Epithelial cell of proximal tubule (primary cell): ENCODE data around the gene ZNF132. TPM values are rescaled to one million over a fixed set of nuclear protein-coding genes. Genes with fewer than 3 reads are reported as not detected.
"Not testable (repeated sequence)": the region's sequence is repeated elsewhere in the genome, so short reads cannot be mapped to it uniquely, and the experiment has no call there.

Source experiments
- DNase-seq: peaks from one replicate; pipeline ENCODE4 v3.0.0-alpha.2; 2011; ENCODE audit warnings: low read depth
- H3K4me3 ChIP-seq: 2 replicates; pipeline ENCODE4 v1.5.1; 2011; ENCODE audit warnings: low read depth, mild to moderate bottlenecking, low read length
- total RNA-seq: library from RNA; depleted of rRNA; stranded (reverse); fragments of >200 nt; gene quantifications from 2 replicates; pipeline ENCODE4 v1.2.3, GENCODE V29; 2015
- TF ChIP-seq, protein P1 (sequence below): conservative IDR thresholded peaks from 2 replicates; pipeline ENCODE4 v1.5.1; 2012; ENCODE audit warnings: low read depth, mild to moderate bottlenecking, low read length

ZNF132 gene
- total RNA-seq, 1 donor from 2014 or later: 1.8 TPM

DNA sequence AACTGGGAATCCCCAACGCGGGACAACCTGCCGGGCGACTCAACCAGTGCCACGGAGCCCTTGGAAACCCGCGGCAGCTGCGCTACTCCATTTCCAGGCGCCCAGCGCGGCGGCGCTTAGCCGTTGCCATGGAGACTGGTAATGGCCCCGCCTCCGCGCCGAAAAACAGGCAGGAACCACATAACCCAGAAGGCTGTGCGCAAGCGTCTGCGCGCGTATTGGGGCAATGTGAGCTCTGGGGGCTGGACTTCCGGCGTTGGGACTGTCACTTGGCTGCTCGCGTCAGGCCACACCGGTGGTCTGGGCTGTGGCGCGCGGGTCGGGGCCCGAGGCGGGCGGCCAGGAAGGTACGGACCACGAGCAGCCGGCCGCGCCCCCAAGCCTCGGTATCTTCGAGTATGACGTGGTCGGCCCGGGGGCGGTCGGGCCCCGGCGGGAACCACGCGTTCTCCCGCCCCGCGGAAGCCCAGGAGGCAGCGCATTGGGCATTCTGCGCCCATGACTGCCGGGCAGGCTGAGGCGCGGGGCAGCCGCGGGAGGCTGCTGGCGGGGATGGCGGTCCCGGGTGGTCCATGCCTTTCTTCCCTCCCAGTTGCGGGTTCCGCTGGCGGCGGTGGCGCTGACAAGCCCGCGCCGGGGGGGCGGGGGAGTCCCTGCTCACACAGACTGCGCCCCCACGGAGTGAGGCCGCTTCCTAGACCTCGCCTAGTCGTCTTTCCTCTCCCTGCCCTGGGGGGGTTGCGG lies 11.6 kb upstream of the ZNF132 start, which contains the start of gene ZNF324B:
Gene ZNF324B (plus strand): TSS at position 265 of the 744 bp plus-strand sequence. CDS start 2,080 bp downstream, outside the sequence.
- TF ChIP-seq, protein P1, sequence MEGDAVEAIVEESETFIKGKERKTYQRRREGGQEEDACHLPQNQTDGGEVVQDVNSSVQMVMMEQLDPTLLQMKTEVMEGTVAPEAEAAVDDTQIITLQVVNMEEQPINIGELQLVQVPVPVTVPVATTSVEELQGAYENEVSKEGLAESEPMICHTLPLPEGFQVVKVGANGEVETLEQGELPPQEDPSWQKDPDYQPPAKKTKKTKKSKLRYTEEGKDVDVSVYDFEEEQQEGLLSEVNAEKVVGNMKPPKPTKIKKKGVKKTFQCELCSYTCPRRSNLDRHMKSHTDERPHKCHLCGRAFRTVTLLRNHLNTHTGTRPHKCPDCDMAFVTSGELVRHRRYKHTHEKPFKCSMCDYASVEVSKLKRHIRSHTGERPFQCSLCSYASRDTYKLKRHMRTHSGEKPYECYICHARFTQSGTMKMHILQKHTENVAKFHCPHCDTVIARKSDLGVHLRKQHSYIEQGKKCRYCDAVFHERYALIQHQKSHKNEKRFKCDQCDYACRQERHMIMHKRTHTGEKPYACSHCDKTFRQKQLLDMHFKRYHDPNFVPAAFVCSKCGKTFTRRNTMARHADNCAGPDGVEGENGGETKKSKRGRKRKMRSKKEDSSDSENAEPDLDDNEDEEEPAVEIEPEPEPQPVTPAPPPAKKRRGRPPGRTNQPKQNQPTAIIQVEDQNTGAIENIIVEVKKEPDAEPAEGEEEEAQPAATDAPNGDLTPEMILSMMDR: no peak
- DNase-seq: no peak
- peak within 1 kb of the TSS; percentile 88 for H3K4me3 ChIP-seq

- TF ChIP-seq, protein P1: no peak
- peak overlapping the region; percentile 88 for H3K4me3 ChIP-seq
- DNase-seq: no peak
Measured at GRCh38 chr19:58450856-58451357, 11.0 kb upstream of the ZNF132 start.

- not testable (repeated sequence) for DNase-seq, H3K4me3 ChIP-seq
Measured at GRCh38 chr19:58449980-58450379, 10.0 kb upstream of the ZNF132 start.

DNA sequence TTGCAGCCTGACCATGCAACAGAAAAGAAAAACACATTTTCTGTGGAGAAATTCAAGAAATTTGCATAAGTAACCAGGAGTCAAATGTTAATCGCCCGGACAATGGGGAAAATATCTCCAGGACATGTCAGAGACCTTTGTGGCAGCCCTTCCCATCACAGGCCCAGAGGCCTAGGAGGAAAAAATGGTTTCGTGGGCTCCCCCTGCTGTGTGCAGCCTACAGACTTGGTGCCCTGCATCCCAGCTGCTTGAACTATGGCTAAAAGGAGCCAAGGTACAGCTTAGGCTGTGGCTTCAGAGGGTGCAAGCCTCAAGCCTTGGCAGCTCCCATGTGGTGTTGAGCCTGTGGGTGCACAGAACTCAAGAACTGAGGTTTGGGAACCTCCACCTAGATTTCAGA lies 8.9 kb upstream of the ZNF132 start:
- not testable (repeated sequence) for H3K4me3 ChIP-seq, DNase-seq

GRCh38 chr19:58442986-58443385 lies 3.0 kb upstream of the ZNF132 start:
- not testable (repeated sequence) for DNase-seq, H3K4me3 ChIP-seq

DNA sequence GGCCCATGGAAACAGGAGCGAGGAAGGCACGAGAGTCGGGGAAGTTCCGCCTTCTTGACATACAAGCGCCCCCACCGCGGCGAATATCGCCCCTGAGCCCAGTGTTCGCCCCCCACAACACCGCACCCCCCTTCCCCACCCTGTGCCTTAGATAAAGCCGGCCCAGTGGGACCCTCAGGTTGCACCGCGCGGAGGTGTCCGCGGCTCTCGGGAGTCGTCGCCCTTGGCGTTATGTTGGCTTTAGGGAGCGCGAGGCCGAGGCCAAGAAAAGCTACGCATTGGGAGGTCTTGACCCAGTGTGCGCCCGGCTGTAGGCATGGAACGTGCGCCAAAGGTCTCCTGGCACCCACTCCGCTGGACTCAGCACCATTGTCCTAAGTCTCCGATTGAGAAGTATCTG lies 603 bp upstream of the ZNF132 start:
- H3K4me3 ChIP-seq: peak overlapping the region; percentile 86
- TF ChIP-seq, protein P1: no peak
- DNase-seq: no peak

- TF ChIP-seq, protein P1: no peak
- no peak for DNase-seq
- no peak overlapping the region for H3K4me3 ChIP-seq
Measured at GRCh38 chr19:58434217-58434616, 5.7 kb downstream of the ZNF132 start.

- H3K4me3 ChIP-seq: no peak overlapping the region
- TF ChIP-seq, protein P1: no peak
- no peak for DNase-seq
Measured at GRCh38 chr19:58429745-58430144, 10.2 kb downstream of the ZNF132 start.
